Thyroid gland (tissue), 4 donors: ENCODE results near the gene BLCAP. TPM values are rescaled to one million over a fixed set of nuclear protein-coding genes. Genes with fewer than 3 reads are reported as not detected.

Experiments
- DNase-seq, 2 donors: peaks; one replicate each; pipeline ENCODE4 v3.0.0-alpha.2; 2019
- H3K27ac ChIP-seq, 3 donors: fragments of 200-600 bp; sonication (generic); 1 replicate in 2 of 3; 2 replicates in 1 of 3; pipeline ENCODE4 v1.5.1; 2016 to 2019; ENCODE audit warnings: mild to moderate bottlenecking in 1 of 3, moderate library complexity in 1 of 3
- H3K27me3 ChIP-seq: fragments of 200-600 bp; sonication (generic); one replicate; pipeline ENCODE4 v1.5.1; 2019
- H3K36me3 ChIP-seq, 2 donors: fragments of 200-600 bp; sonication (generic); one replicate each; pipeline ENCODE4 v1.5.1; 2016 to 2019
- H3K4me1 ChIP-seq, 2 donors: fragments of 200-600 bp; sonication (generic); one replicate each; pipeline ENCODE4 v1.5.1; 2017 to 2019
- H3K4me3 ChIP-seq, 3 donors: fragments of 200-600 bp; sonication (generic); replicated peaks in 1 of 3; 1 replicate in 2 of 3; 2 replicates in 1 of 3; pipeline ENCODE4 v1.5.1; 2016; ENCODE audit warnings: mild to moderate bottlenecking in 1 of 3
- H3K9me3 ChIP-seq: fragments of 200-600 bp; sonication (generic); one replicate; pipeline ENCODE4 v1.5.1; 2017
- POLR2A ChIP-seq, 2 donors: fragments of 450-650 bp; IDR thresholded peaks; one replicate each; pipeline ENCODE4 v1.6.1; 2017; ENCODE audit warnings: antibody characterized with exemption in 2 of 2, mild to moderate bottlenecking in 2 of 2, moderate library complexity in 1 of 2
- WGBS, 2 donors: methylation state at CpG; one replicate each; pipeline ENCODE4 v1.1.5; 2017; 5-methylcytosine and 5-hydroxymethylcytosine counted together
- intact Hi-C: fragments of 100-400 bp; cut with DNase I; formaldehyde crosslinking; loops from one replicate; pipeline ENCODE4 v1.15.1; 2023
- total RNA-seq, 4 donors: library from RNA; depleted of rRNA; stranded (reverse); fragments of >200 nt; gene quantifications; one replicate each; pipeline ENCODE4 v1.2.3, GENCODE V29; 2016
- TF ChIP-seq, protein P1 (sequence below), 6 experiments: fragments of 200-600 bp in 3 of 6; fragments of 450-650 bp in 3 of 6; sonication (generic) in 3 of 6; IDR thresholded peaks; one replicate each; pipeline ENCODE4 v1.5.1; 2016 to 2019; ENCODE audit warnings: antibody characterized with exemption in 6 of 6, mild to moderate bottlenecking in 2 of 6, inconsistent platforms in 1 of 6, moderate library complexity in 1 of 6

The BLCAP gene
- total RNA-seq, 4 donors from 2014 or later: 56.6 to 80.3 (median 64.5) TPM

GRCh38 chr20:37501940-37502339, 25.7 kb downstream of the BLCAP start:
- Histone ChIP-seq H3K4me3 (no peak overlapping the region), H3K4me1 (peaks cover 0 to 7% of the 10 kb centered on the region in 2 donors), H3K27me3 (no peaks in the 10 kb centered on the region), H3K27ac (no peak overlapping the region), H3K9me3 (no peaks in the 10 kb centered on the region), H3K36me3 (no peaks in the 10 kb centered on the region)
- WGBS, 2 donors: 82 to 87% methylated on average over 7 of the region's 7 CpGs
- TF ChIP-seq POLR2A (IDR thresholded peaks at IDR 0.05): no peak
- TF ChIP-seq, protein P1, sequence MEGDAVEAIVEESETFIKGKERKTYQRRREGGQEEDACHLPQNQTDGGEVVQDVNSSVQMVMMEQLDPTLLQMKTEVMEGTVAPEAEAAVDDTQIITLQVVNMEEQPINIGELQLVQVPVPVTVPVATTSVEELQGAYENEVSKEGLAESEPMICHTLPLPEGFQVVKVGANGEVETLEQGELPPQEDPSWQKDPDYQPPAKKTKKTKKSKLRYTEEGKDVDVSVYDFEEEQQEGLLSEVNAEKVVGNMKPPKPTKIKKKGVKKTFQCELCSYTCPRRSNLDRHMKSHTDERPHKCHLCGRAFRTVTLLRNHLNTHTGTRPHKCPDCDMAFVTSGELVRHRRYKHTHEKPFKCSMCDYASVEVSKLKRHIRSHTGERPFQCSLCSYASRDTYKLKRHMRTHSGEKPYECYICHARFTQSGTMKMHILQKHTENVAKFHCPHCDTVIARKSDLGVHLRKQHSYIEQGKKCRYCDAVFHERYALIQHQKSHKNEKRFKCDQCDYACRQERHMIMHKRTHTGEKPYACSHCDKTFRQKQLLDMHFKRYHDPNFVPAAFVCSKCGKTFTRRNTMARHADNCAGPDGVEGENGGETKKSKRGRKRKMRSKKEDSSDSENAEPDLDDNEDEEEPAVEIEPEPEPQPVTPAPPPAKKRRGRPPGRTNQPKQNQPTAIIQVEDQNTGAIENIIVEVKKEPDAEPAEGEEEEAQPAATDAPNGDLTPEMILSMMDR (IDR thresholded peaks at IDR 0.05): no peak
- DNase-seq: no peak
- intact Hi-C loops: no loop called here

GRCh38 chr20:37500311-37500710, 27.4 kb downstream of the BLCAP start:
- no peaks in the 10 kb centered on the region for H3K9me3 ChIP-seq
- H3K4me1 ChIP-seq: peaks cover 0 to 4% of the 10 kb centered on the region in 2 donors
- no peak overlapping the region for H3K4me3 ChIP-seq
- no peak overlapping the region for H3K27ac ChIP-seq
- intact Hi-C loops: no loop called here
- no peaks in the 10 kb centered on the region for H3K36me3 ChIP-seq
- 95% methylated on average over 7 of the region's 7 CpGs for WGBS, 2 donors
- no peak for DNase-seq
- no peaks in the 10 kb centered on the region for H3K27me3 ChIP-seq
- no peak for TF ChIP-seq POLR2A (IDR thresholded peaks at IDR 0.05)
- TF ChIP-seq, protein P1 (IDR thresholded peaks at IDR 0.05): no peak

- H3K36me3 ChIP-seq: no peaks in the 10 kb centered on the region
- WGBS, 2 donors: 90 to 92% methylated on average over 2 of the region's 2 CpGs
- no peaks in the 10 kb centered on the region for H3K4me1 ChIP-seq
- DNase-seq: no peak
- H3K9me3 ChIP-seq: no peaks in the 10 kb centered on the region
- intact Hi-C loops: no loop called here
- H3K27me3 ChIP-seq: no peaks in the 10 kb centered on the region
- H3K4me3 ChIP-seq: no peak overlapping the region
- H3K27ac ChIP-seq: no peak overlapping the region
- TF ChIP-seq POLR2A (IDR thresholded peaks at IDR 0.05): no peak
- TF ChIP-seq, protein P1 (IDR thresholded peaks at IDR 0.05): no peak
These were observed 29.5 kb downstream of the BLCAP start for GRCh38 chr20:37498066-37498665.

- DNase-seq: no peak
These were observed 32.9 kb downstream of the BLCAP start for GRCh38 chr20:37494796-37495195.

GRCh38 chr20:37494301-37494700, 33.4 kb downstream of the BLCAP start:
- TF ChIP-seq, protein P1 (IDR thresholded peaks at IDR 0.05): no peak
- TF ChIP-seq POLR2A (IDR thresholded peaks at IDR 0.05): no peak
- no peak for DNase-seq
- intact Hi-C loops: no loop called here
- H3K27me3 ChIP-seq: no peaks in the 10 kb centered on the region
- H3K4me1 ChIP-seq: no peaks in the 10 kb centered on the region
- H3K9me3 ChIP-seq: no peaks in the 10 kb centered on the region
- no peak overlapping the region for H3K27ac ChIP-seq
- no peak overlapping the region for H3K4me3 ChIP-seq
- WGBS, 2 donors: 89 to 91% methylated on average over 8 of the region's 8 CpGs
- no peaks in the 10 kb centered on the region for H3K36me3 ChIP-seq

More at GRCh38 chr20:37494796-37495195, 32.9 kb downstream of the BLCAP start:
- no peaks in the 10 kb centered on the region for H3K4me1 ChIP-seq
- H3K4me3 ChIP-seq: no peak overlapping the region
- no peaks in the 10 kb centered on the region for H3K27me3 ChIP-seq
- 83 to 90% methylated on average over 5 of the region's 5 CpGs for WGBS, 2 donors
- no peaks in the 10 kb centered on the region for H3K36me3 ChIP-seq
- TF ChIP-seq, protein P1 (IDR thresholded peaks at IDR 0.05): no peak
- TF ChIP-seq POLR2A (IDR thresholded peaks at IDR 0.05): no peak
- intact Hi-C loops: no loop called here
- no peaks in the 10 kb centered on the region for H3K9me3 ChIP-seq
- H3K27ac ChIP-seq: no peak overlapping the region
